Right ventricle myocardium superior (tissue), 1 donor: ENCODE data around the gene SLFN12. TPM values are rescaled to one million over a fixed set of nuclear protein-coding genes. Genes with fewer than 3 reads are reported as not detected.
A peak's percentile ranks its signal among the peaks of the same experiment; 100 is the strongest.
"Not testable (repeated sequence)": the region's sequence is repeated elsewhere in the genome, so short reads cannot be mapped to it uniquely, and the experiment has no call there.

Source experiments
- ATAC-seq: fragments of 200-7000 bp; cut with Tn5 transposase; one replicate; pipeline ENCODE4 v1.9.1; 2020; ENCODE audit warnings: mild to moderate bottlenecking; ENCODE audit not compliant: poor library complexity
- DNase-seq: peaks from one replicate; pipeline ENCODE4 v3.0.0-alpha.2; 2020
- intact Hi-C: fragments of 100-400 bp; cut with DNase I; formaldehyde crosslinking; loops from one replicate; pipeline ENCODE4 v1.11.2; 2022
- long read RNA-seq: library from polyadenylated mRNA; unstranded; transcript quantifications from one replicate; pipeline ENCODE4 v2.0.0, GENCODE V29; 2021
- total RNA-seq: library from RNA; stranded (reverse); fragmentation: NEBNext Ultra II Directional; extraction: Animal tissue kit (Norgen Biotek cat#: 25700); gene quantifications from one replicate; pipeline ENCODE4 v1.2.1, GENCODE V29; 2021
- donor health status: DM: no; HTN: yes; CAD: no; lungs with severe emphysema.

Gene SLFN12
- total RNA-seq, result 3.3 TPM
- long read RNA-seq, partial matches to known transcripts, result 1 of 4 reads
- long read RNA-seq, other reads (novel, unspliced or antisense), result 1 of 4 reads

DNA sequence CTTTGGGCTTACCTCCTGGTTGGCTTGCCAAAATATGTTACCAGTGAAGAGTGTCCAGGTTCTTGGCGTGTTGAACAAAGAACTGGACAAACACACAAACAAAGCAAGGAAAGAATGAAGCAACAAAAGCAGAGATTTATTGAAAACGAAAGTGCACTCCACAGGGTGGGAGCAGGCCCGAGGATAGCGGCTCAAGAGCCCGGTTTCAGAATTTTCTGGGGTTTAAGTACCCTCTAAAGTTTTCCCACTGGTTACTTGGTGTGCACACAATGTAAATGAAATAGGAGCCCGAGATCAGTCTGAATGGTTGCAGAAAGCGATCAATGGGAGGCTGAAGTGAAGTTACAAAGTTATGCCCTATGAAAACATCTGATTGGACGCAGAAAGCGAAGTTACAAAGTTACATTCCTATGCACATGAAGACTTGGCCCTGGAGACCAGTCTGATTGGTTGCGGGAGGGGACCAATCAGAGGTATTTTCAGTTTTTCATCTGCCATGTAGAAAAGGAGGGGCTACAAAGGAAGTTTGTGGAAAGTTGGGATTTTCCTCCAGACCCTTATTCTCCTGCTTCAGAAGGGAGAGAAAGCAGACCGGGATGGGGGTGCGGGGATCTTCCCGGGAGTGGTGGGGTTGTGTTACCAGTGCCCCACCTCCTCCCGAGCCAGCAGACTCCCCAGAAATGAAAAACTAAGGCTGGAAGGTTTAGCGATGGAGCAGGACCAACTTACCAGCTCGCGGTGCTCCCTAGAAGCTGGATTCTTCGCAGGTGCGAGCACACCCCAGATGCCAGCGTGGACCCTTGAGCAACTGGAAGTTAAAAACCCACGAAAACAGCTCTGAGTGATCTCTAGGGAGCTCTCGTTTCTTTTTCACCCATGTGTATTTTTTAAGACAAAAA lies at the start of gene SLFN12:
Gene SLFN12 (minus strand): TSS at position 325 of the 899 bp plus-strand sequence. CDS start 9,472 bp downstream, outside the sequence.
- intact Hi-C loops, result no loop called here
- ATAC-seq (peak; percentile 91), DNase-seq (peak; percentile 64)

DNA sequence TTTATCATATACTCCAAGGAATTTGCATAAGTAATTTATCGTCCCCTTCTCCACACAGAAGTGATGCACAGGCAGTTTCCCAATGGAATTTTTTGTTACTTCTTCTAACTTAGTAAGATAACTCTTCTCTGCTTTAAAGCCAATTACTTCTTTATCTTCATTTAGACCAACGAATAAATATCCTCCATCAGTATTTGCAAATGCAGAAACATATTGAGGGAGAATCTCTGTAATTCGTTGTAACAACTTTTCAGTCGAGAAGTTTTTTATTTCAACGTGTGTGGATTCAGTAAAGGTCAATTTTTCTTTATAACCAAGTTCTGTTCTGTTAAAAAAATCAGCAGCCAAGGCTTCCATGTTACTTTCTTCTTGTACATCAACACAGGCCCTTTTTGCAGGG lies 47.0 kb upstream of the SLFN12 start:
- intact Hi-C loops, result no loop called here
- DNase-seq (no peak), ATAC-seq (no peak)

DNA sequence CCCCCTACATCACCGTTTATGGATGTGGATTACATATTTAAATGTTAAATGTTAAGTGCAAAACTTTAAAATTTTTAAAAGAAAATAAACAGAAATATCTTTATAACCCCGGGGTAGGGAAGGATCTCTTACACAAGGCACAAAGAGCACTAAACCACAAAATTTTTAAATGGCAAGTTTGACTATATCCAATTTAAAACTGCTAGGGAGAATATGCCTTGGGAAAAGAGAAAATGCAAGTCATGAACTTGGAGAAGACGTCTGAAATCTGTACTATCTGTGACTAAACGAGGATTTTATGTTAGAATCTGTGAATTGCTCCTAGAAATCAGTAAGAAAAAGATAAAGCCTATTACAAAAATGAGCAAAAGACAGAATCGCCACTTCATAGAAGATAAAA lies 44.9 kb upstream of the SLFN12 start:
- ATAC-seq, result no peak
- DNase-seq, result no peak
- intact Hi-C loops, result no loop called here

- intact Hi-C loops, result no loop called here
- no peak for DNase-seq
- ATAC-seq, result no peak
Observed at GRCh38 chr17:35476283-35476820, 44.1 kb upstream of the SLFN12 start.

GRCh38 chr17:35468475-35468874 lies 36.2 kb upstream of the SLFN12 start:
- DNase-seq, result no peak
- no peak for ATAC-seq
- intact Hi-C loops, result no loop called here

DNA sequence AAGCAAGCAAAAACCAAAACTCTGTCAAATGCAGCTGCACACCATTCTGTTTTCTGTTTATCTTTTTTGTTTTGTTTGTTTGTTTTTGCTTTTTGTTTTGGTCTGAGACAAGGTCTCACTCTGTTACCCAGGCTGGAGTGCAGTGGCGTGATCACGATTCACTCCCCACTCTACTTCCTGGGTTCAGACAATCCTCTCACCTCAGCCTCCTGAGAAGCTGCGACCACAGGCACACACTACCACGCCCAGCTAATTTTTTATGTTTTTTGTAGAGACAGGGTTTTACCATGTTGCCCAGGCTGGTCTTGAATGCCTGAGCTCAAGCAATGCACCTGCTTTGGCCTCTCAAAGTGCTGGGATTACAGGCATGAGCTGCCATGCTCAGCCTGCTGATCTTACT lies 35.5 kb upstream of the SLFN12 start:
- DNase-seq (no peak), ATAC-seq (no peak)
- intact Hi-C loops, result no loop called here

DNA sequence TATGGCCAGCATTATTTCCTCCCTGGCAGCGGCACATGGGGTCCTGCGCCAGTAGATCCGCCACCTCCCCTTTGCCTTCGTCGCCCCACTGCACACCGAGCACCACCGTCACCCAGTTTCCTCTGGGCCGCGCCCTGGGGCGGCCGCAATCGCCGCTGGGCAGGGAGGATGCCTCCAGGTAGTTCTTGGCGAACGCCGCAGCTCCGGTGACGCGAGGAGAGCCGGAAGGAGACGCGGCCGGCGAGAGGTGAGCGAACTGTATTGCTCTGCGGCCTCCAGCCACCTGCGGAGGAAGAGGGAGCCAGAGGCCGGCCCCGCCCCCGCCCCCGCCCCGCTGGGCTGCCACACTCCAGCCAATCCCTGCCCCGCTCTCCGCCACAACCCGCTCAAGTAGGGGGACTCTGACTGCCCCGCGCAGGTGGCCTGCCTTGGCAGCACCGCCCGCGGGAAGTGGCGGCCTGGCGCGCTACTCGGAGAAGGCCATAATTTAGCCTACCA lies 28.1 kb upstream of the SLFN12 start:
- ATAC-seq (no peak), DNase-seq (peak; percentile 49)
- intact Hi-C loops, result no loop called here

DNA sequence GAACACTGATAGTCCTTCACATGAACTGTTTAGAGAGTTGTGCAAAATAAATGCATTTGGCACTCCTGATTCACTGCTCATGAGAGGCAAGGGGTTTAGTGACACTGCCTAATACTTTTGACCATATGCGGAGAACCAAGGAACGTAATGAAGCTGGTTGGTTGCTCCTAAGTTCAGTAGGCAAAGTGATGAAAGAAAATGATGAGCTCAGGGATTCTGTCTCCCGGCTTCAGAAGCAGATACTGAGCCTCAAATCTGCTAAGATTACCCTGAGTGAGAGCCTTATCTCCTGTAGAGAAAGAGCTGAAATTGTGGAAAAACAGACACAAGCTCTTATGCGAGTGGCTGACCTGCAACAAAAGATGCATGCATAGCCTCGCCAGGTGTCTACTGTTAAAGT lies 21.7 kb upstream of the SLFN12 start:
- ATAC-seq, intact Hi-C loops, DNase-seq: not testable (repeated sequence)

DNA sequence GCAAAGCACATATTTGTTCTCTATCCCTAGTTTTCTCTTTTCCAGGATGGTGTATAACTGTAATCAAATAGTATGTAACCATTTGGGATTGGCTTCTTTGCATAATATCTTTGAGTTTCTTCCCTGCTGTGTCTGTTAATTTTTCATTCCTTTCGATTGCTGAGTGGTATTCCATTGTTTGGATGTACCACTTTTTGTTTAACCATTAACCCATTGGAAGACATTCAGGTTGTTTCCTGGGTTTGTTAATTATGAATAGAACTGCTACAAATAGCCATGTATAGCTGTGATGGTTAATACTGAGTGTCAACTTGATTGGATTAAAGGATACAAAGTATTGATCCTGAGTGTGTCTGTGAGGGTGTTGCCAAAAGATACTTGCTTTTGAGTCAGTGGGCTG lies 20.9 kb upstream of the SLFN12 start:
- intact Hi-C loops, result no loop called here
- no peak for ATAC-seq
- no peak for DNase-seq

DNA sequence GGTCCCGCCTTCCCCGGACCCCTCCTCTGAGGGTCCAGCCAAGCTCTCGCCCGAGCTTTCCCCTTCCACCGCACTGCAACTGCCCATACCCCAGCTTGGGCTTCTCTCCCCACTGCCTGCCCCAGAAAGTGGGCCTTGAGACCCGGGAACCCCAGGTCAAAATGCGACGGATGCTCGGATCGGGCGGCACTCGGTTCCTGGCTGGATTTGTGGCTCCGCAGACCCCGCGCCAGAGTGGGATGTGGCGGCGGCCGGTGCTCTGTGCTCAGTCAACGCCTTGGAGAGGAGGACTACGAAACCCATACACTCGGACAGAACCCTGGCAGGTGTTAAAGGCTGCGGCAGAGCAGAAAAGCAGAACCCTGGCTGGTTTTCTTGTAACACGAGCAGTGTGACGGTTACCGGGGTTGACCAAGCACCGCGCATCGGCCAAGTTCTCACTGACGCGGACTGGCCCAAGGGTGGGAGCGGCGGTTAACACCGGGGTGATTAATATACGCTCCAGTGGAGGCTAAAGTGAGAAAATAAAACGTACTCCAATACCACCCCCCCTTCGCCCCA lies 17.2 kb upstream of the SLFN12 start:
- peak; percentile 40 for DNase-seq
- intact Hi-C loops, result no loop called here
- ATAC-seq, result peak; percentile 45

GRCh38 chr17:35448899-35449227 lies 16.6 kb upstream of the SLFN12 start:
- DNase-seq (no peak), ATAC-seq (no peak)
- intact Hi-C loops, result no loop called here

DNA sequence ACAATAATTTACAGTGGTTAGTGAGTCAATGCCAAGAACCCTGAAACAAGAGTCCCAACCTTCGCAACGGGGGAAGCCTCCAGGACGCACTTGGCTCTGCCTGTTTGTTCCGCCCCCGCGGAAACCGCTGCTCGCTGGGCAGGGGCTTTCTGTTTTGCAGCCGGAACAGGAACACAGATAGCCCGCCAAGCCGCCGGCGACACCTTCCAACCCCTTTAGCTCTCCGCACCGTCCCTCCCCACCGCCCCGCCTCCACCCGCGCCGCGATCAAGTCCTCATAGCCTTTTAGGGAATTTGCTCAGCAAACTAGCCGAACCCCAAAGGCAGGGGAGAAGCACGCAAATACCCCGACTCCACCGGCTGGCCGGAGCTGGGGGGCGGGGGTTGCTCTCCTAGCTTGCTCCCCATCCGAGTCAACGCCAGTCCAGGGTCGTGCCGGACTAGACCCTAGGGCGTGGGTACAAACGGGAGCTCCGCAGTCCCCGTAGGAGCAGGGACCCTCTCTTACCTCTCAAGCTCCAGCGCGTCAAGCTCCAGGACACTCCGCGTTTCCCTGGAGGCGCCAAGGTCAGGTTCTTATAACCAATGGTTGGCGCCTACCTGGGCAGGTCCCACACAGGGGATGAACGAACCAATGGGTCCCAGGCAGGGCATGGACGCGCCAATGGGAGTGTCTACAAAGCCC lies 16.1 kb upstream of the SLFN12 start, which contains the start of gene SLFN13:
Gene SLFN13 (minus strand): TSS at position 553 of the 685 bp plus-strand sequence. CDS start 3,086 bp downstream, outside the sequence.
- intact Hi-C loops, result no loop called here
- ATAC-seq (peak; percentile 93), DNase-seq (peak; percentile 89)

DNA sequence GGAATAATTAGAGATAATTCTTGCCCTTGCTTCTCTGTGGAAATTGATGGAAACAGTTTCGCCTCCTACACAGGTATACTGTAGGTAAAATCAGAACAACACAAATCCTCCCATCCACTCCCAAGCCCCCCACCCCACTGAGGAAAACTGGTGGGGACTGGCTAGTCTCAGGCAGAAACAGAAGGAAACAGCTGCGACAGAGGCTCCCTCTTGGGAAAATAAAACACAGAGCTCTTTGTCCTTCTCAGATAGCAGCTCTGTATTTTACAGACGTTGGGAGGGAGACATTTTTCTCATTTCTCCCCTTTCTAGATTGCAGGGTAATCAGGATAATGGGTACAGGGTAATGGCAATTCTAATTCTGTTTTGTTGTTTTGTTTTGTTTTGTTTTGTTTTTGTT lies 15.2 kb upstream of the SLFN12 start:
- DNase-seq (no peak), ATAC-seq (no peak)
- intact Hi-C loops, result no loop called here

DNA sequence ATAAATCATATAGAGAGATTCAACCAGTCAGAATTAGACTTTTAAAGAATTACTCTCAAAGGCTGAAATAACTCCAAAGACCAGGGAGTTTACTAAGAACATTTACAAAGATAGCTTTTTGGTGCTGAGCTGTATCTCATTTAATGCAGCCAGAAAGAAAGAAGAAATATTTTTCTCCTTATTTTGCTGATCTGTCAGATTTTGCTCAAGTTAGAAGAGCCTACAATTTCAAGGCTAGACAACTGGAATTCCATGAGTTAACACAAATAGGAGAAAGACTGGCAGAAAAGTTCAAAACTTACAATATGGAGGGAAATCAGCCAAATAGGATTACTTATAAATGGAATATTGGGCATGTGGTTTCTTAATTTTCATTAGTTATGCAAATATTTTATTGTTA lies 6.1 kb upstream of the SLFN12 start:
- intact Hi-C loops, result no loop called here
- ATAC-seq, result no peak
- DNase-seq, result no peak

- ATAC-seq (peak; percentile 94), DNase-seq (peak; percentile 74)
- intact Hi-C loops, result no loop called here
Observed at GRCh38 chr17:35433075-35433894, 985 bp upstream of the SLFN12 start.

GRCh38 chr17:35429702-35430101 lies 2.6 kb downstream of the SLFN12 start:
- ATAC-seq (no peak), DNase-seq (no peak)
- intact Hi-C loops, result loop anchor here (10.0 kb wide), 2 partner anchors 55 to 65 kb away; no protein-coding TSS in a partner anchor

DNA sequence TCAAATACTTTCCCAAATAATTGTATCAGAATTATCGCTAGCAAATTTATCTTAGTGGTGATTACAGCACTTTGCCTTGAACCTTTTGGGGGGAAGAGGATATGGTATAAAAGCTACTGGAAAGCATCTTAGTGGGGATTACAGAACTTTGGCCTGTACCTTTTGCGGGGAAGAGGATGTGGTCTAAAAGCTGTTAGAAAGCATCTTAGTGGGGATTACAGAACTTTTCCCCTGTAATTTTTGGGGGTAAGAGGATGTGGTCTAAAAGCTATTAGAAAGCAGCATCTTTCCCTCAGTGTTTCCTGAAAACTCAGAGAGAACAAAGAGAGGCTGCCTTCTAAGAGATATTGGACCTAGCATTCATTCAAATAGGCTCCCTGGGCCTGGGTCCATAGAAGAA lies 4.1 kb downstream of the SLFN12 start:
- intact Hi-C loops, result loop anchor here (10.0 kb wide), 2 partner anchors 57 to 63 kb away; no protein-coding TSS in a partner anchor
- ATAC-seq (no peak), DNase-seq (no peak)

- no peak for DNase-seq
Observed at GRCh38 chr17:35423761-35424160, 8.5 kb downstream of the SLFN12 start.

More at GRCh38 chr17:35423761-35424160, 8.5 kb downstream of the SLFN12 start:
- intact Hi-C loops, result loop anchor here (10.0 kb wide), 2 partner anchors 59 to 61 kb away; no protein-coding TSS in a partner anchor
- no peak for ATAC-seq
